Right ventricle myocardium superior (tissue), 1 donor: ENCODE data around the gene ABCC1. TPM values are rescaled to one million over a fixed set of nuclear protein-coding genes. Genes with fewer than 3 reads are reported as not detected.

ENCODE experiments used
- total RNA-seq: library from RNA; stranded (reverse); fragmentation: NEBNext Ultra II Directional; extraction: Animal tissue kit (Norgen Biotek cat#: 25700); gene quantifications from one replicate; pipeline ENCODE4 v1.2.1, GENCODE V29; 2021
- donor health status: DM: no; HTN: yes; CAD: no; lungs with severe emphysema.

Gene ABCC1
- total RNA-seq, 1 donor from 2014 or later, result 24.4 TPM

Other genes with a start within 250 kb of the ABCC1 start
- 14.0 TPM for gene MYH11, start 92.6 kb upstream of the ABCC1 start, total RNA-seq
- gene CEP20, start 61.0 kb upstream of the ABCC1 start, total RNA-seq, result 27.7 TPM